ENCODE data around the gene PALMD. TPM values are rescaled to one million over a fixed set of nuclear protein-coding genes. Genes with fewer than 3 reads are reported as not detected.

The PALMD gene
- total RNA-seq, 1 experiment from 2014 or later, result not detected

GRCh38 chr1:99704356-99704816, 58.5 kb downstream of the PALMD start:
- Histone ChIP-seq H3K27me3 (ENCODE audit: insufficient read depth, low read length) (no peaks in the 10 kb centered on the region), H2BK15ac (ENCODE audit: low read depth, low read length) (no peak overlapping the region), H2AK5ac (ENCODE audit: insufficient read length, low read length) (no peak overlapping the region), H3K27ac (ENCODE audit: insufficient read length, low read depth, low read length) (no peak overlapping the region), H4K20me1 (ENCODE audit: control insufficient read depth, insufficient read depth, insufficient read length) (no peaks in the 10 kb centered on the region), H3K23ac (ENCODE audit: insufficient read length, low read depth, low read length) (no peak overlapping the region), H3K9me3 (ENCODE audit: control insufficient read depth, low read depth, low read length) (no peaks in the 10 kb centered on the region), H4K8ac (replicated peaks; ENCODE audit: insufficient read length, low read depth, low read length) (no peak overlapping the region), H3K79me1 (ENCODE audit: insufficient read depth, low read depth, low read length, poor library complexity, severe bottlenecking) (no peaks in the 10 kb centered on the region), H3K9ac (ENCODE audit: extremely low read depth, insufficient read length, low read length) (no peak overlapping the region), H2BK12ac (ENCODE audit: insufficient read length, low read depth, low read length) (no peak overlapping the region), H3K4ac (ENCODE audit: low read depth, low read length) (no peak overlapping the region), H3K23me2 (ENCODE audit: insufficient read length, low read depth, low read length, poor library complexity, severe bottlenecking) (no peaks in the 10 kb centered on the region), H2BK120ac (ENCODE audit: low read depth, low read length, poor library complexity, severe bottlenecking) (no peak overlapping the region), H2BK5ac (ENCODE audit: insufficient read length, low read length) (no peak overlapping the region), H3K18ac (ENCODE audit: insufficient read length, low read depth, low read length) (no peak overlapping the region), H3K79me2 (ENCODE audit: insufficient read depth, low read length) (no peaks in the 10 kb centered on the region), H3K56ac (ENCODE audit: insufficient read length, low read depth, low read length) (no peak overlapping the region), H4K91ac (ENCODE audit: insufficient read length, low read depth, low read length) (no peak overlapping the region), H3K14ac (ENCODE audit: insufficient read depth, low read length) (no peak overlapping the region), H2BK20ac (ENCODE audit: low read depth, low read length, poor library complexity, severe bottlenecking) (no peak overlapping the region), H2AFZ (ENCODE audit: low read length) (no peak overlapping the region), H4K5ac (ENCODE audit: insufficient read length, low read depth, low read length) (no peak overlapping the region), H3K4me1 (ENCODE audit: insufficient read depth, low read length) (no peaks in the 10 kb centered on the region), H3T11ph (ENCODE audit: low read length) (no peak overlapping the region), H3K4me2 (ENCODE audit: insufficient read depth, insufficient read length, low read length) (no peak overlapping the region)
- no peaks in the 10 kb centered on the region for H3K4me1 Mint-ChIP-seq
- peaks cover 0 to 8% (median 4%) of the 10 kb centered on the region in 3 experiments; a peak in 2 of 7 replicates for H3K36me3 Mint-ChIP-seq (ENCODE audit: insufficient read depth in 1 of 3, low read depth in 3 of 3)
- H3K27ac Mint-ChIP-seq, result no peak overlapping the region
- no CpG with 5 or more reads among the region's 17 CpGs for WGBS (ENCODE audit: extremely low coverage, insufficient read length, low lambda C conversion rate)
- no peaks in the 10 kb centered on the region for H3K9me3 Mint-ChIP-seq
- no peak for DNase-seq
- H3K4me3 Mint-ChIP-seq, result no peak overlapping the region
- TF ChIP-seq CTCF (conservative IDR thresholded peaks at IDR 0.05), result no peak
- no peaks in the 10 kb centered on the region for H3K27me3 Mint-ChIP-seq (ENCODE audit: low read depth)

Data from H9 (cell line).